Immature natural killer cell (primary cell): Measurements from ENCODE around the gene PTGES. TPM values are rescaled to one million over a fixed set of nuclear protein-coding genes. Genes with fewer than 3 reads are reported as not detected.

ENCODE experiments used
- DNase-seq, 3 donors: peaks; one replicate each; pipeline ENCODE4 v3.0.0; 2022; ENCODE audit warnings: mixed read lengths in 1 of 3
- H3K27ac Mint-ChIP-seq, 6 donors: one replicate each; pipeline ENCODE4 v1.8.0; 2020; ENCODE audit warnings: mixed read lengths in 6 of 6, mild to moderate bottlenecking in 5 of 6, inconsistent platforms in 4 of 6, moderate library complexity in 3 of 6
- H3K27me3 Mint-ChIP-seq, 3 donors: one replicate each; pipeline ENCODE4 v1.8.0; 2020 to 2021; ENCODE audit warnings: low read depth in 3 of 3, mild to moderate bottlenecking in 3 of 3, mixed read lengths in 3 of 3, moderate library complexity in 3 of 3, inconsistent platforms in 1 of 3
- H3K36me3 Mint-ChIP-seq, 3 donors: one replicate each; pipeline ENCODE4 v1.8.0; 2020; ENCODE audit warnings: mixed read lengths in 3 of 3, inconsistent platforms in 2 of 3, mild to moderate bottlenecking in 2 of 3
- H3K4me1 Mint-ChIP-seq, 2 donors: one replicate each; pipeline ENCODE4 v1.8.0; 2020; ENCODE audit warnings: inconsistent platforms in 2 of 2, mild to moderate bottlenecking in 2 of 2, mixed read lengths in 2 of 2, moderate library complexity in 1 of 2
- H3K4me3 Mint-ChIP-seq, 5 donors: one replicate each; pipeline ENCODE4 v1.8.0; 2020; ENCODE audit warnings: mild to moderate bottlenecking in 5 of 5, mixed read lengths in 5 of 5, inconsistent platforms in 3 of 5, moderate library complexity in 3 of 5
- H3K9me3 Mint-ChIP-seq, 6 donors: one replicate each; pipeline ENCODE4 v1.8.0; 2020; ENCODE audit warnings: mild to moderate bottlenecking in 6 of 6, mixed read lengths in 6 of 6, inconsistent platforms in 4 of 6, moderate library complexity in 3 of 6
- polyA plus RNA-seq, 3 donors: library from polyadenylated mRNA; unstranded; fragments of 300-500 nt; fragmentation: Illumina TruSeq; gene quantifications; one replicate each; pipeline ENCODE4 v1.2.3, GENCODE V29; 2021

Gene PTGES
- polyA plus RNA-seq, 3 donors from 2014 or later, result not detected

GRCh38 chr9:129712634-129713401 lies 40.0 kb downstream of the PTGES start:
- Mint-ChIP-seq H3K9me3 (no peaks in the 10 kb centered on the region), H3K4me1 (no peaks in the 10 kb centered on the region), H3K4me3 (no peak overlapping the region), H3K27ac (no peak overlapping the region), H3K36me3 (no peaks in the 10 kb centered on the region), H3K27me3 (peaks cover 5 to 9% (median 5%) of the 10 kb centered on the region in 3 donors)
- DNase-seq, result no peak

DNA sequence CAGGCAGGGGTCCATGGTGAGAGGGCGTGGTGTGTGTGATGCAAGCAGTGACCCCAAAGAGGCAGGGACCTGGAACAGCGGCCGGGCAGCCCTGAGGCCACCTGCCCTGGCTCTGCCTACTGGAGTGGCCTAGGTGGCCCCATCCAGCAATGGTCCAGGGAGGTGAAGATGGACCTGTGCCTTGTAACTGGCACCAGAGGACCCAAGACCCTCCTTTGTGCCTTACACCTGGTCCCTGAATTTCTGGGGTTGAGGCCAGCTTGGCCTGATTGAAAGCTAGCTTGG lies 42.7 kb downstream of the PTGES start:
- DNase-seq, result no peak
- Mint-ChIP-seq H3K27ac (no peak overlapping the region), H3K4me3 (no peak overlapping the region), H3K9me3 (no peaks in the 10 kb centered on the region), H3K27me3 (peaks cover 5% of the 10 kb centered on the region in 3 donors), H3K36me3 (no peaks in the 10 kb centered on the region), H3K4me1 (no peaks in the 10 kb centered on the region)

DNA sequence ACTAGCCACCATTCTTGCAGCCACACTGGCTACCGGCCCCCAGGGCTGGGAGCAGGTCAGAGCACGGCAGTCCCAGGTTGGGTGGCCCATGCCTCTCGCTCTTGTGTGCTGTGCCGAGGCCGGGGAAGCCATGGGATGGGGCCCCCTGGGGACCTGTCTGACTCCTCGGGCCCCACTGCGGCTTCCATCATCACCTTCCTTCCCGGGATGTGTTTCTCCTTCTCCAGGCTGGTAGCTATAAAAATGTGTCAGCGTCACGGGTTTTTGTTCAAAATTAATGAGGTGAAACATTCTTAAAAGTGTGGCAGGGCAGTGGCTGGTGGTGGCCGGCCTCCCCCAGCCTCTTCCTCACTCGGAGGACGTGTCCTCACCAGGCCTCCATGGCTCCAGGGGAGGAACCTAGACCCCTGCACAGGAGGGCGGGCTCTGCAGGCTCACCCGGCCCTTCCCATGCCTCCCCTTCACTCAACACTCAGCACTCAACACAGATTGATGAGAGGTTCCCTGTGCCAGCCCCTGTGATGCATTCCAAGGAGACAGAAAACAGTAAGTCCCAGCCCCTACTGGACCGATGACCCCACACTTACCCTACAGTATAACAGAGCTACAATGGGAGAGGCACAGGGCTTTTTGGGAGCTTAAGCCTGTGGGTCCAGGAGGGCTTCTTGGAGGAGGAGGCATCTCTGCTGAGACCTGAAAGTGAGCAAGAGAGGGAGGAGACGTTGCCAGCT lies 43.2 kb downstream of the PTGES start:
- Mint-ChIP-seq H3K27me3 (peaks cover 5% of the 10 kb centered on the region in 3 donors), H3K4me3 (no peak overlapping the region), H3K27ac (no peak overlapping the region), H3K36me3 (no peaks in the 10 kb centered on the region), H3K4me1 (no peaks in the 10 kb centered on the region), H3K9me3 (no peaks in the 10 kb centered on the region)
- no peak for DNase-seq

- DNase-seq, result no peak
- Mint-ChIP-seq H3K4me1 (no peaks in the 10 kb centered on the region), H3K4me3 (no peak overlapping the region), H3K9me3 (no peaks in the 10 kb centered on the region), H3K27me3 (peaks cover 5 to 7% (median 5%) of the 10 kb centered on the region in 3 donors), H3K27ac (no peak overlapping the region), H3K36me3 (no peaks in the 10 kb centered on the region)
These were observed 44.0 kb downstream of the PTGES start for GRCh38 chr9:129708793-129709192.

- Mint-ChIP-seq H3K27ac (no peak overlapping the region), H3K4me3 (no peak overlapping the region), H3K27me3 (peaks cover 2 to 8% (median 3%) of the 10 kb centered on the region in 3 donors), H3K36me3 (no peaks in the 10 kb centered on the region), H3K9me3 (no peaks in the 10 kb centered on the region), H3K4me1 (no peaks in the 10 kb centered on the region)
- no peak for DNase-seq
These were observed 48.0 kb downstream of the PTGES start for GRCh38 chr9:129704807-129705206.

DNA sequence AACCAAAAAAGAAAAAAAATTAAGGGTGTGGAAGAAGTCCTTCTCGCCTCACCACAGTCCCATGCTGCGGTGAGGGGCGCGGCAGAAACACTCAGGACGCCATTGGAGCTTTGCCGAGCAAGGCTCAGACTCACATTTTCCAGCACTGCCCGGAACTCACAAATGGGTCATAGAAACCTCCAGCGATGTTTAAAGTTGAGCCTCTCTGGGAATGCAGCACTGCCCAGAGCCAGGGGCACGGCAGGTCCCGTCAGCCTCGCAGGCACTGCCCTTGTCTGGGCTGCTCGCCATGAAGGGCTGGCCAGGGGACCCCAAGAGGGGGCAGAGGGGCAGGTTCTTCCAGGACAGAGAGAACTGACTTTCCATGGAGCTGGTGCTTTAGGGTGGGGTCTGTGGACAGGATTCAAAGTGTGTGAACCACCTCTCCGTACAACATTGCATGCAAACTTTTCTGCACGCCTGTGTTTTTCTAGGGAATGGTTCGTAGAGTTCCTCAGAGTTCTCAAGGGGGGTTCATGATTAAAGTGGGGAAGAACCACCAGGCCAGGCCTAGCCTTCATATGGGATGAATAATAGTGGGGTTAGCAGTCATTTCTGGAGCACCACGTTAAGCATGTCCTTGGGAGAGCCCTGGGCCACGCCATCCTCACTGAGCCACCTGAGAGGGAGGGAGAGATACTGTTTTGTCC lies 49.0 kb downstream of the PTGES start:
- Mint-ChIP-seq H3K27me3 (peaks cover 2 to 8% (median 3%) of the 10 kb centered on the region in 3 donors), H3K36me3 (no peaks in the 10 kb centered on the region), H3K27ac (no peak overlapping the region), H3K9me3 (no peaks in the 10 kb centered on the region), H3K4me1 (no peaks in the 10 kb centered on the region), H3K4me3 (no peak overlapping the region)
- no peak for DNase-seq

- Mint-ChIP-seq H3K4me3 (no peak overlapping the region), H3K27me3 (peaks cover 0 to 8% (median 3%) of the 10 kb centered on the region in 3 donors), H3K36me3 (no peaks in the 10 kb centered on the region), H3K9me3 (no peaks in the 10 kb centered on the region), H3K27ac (no peak overlapping the region), H3K4me1 (no peaks in the 10 kb centered on the region)
- no peak for DNase-seq
These were observed 50.0 kb downstream of the PTGES start for GRCh38 chr9:129702589-129703520.

DNA sequence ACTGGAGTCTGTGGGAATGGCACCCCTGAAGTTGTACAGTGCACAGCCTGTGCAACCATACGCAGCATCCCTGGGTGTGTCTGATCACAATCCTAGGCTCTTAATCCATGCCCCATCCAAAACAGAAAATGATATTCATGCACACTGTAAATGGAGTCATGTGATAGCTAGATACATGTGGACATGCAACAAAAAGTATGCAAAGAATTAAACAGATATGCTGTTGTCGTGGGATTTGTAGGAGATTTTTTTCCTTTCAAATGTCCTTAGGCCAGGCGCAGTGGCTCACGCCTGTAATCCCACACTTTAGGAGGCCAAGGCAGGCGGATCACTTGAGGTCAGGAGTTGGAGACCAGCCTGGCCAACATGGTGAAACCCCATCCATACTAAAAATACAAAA lies 51.3 kb downstream of the PTGES start:
- Mint-ChIP-seq H3K4me3 (no peak overlapping the region), H3K9me3 (no peaks in the 10 kb centered on the region), H3K27me3 (peaks cover 2 to 11% (median 3%) of the 10 kb centered on the region in 3 donors), H3K36me3 (no peaks in the 10 kb centered on the region), H3K27ac (no peak overlapping the region), H3K4me1 (no peaks in the 10 kb centered on the region)
- DNase-seq, result no peak

DNA sequence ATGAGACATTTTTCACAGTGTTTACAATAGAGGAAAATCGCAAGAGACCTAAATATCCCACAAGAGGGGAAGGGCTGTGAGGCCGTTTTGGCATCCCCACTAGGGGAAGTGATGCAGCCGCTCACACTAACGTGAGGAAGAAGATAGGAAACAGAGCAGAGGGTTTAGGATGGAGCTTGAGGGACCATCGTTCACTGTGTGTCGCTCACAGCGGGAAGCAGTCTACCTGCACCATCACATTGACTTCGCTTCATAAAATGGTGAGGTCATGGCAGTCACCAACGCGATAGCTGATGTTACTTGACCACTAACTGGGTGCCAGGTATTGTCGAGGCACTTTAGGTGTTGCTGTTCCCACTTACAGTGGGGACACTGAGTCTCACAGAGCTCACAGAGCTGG lies 51.8 kb downstream of the PTGES start:
- H3K9me3 Mint-ChIP-seq, result no peaks in the 10 kb centered on the region
- H3K27ac Mint-ChIP-seq, result no peak overlapping the region
- DNase-seq, result no peak
- H3K36me3 Mint-ChIP-seq, result no peaks in the 10 kb centered on the region
- no peak overlapping the region for H3K4me3 Mint-ChIP-seq
- peaks cover 3 to 11% (median 4%) of the 10 kb centered on the region in 3 donors for H3K27me3 Mint-ChIP-seq
- H3K4me1 Mint-ChIP-seq, result no peaks in the 10 kb centered on the region

GRCh38 chr9:129698254-129698757 lies 54.5 kb downstream of the PTGES start:
- DNase-seq, result no peak
- Mint-ChIP-seq H3K36me3 (no peaks in the 10 kb centered on the region), H3K27me3 (peaks cover 4 to 12% (median 5%) of the 10 kb centered on the region in 3 donors), H3K4me1 (no peaks in the 10 kb centered on the region), H3K9me3 (no peaks in the 10 kb centered on the region), H3K4me3 (no peak overlapping the region), H3K27ac (no peak overlapping the region)

DNA sequence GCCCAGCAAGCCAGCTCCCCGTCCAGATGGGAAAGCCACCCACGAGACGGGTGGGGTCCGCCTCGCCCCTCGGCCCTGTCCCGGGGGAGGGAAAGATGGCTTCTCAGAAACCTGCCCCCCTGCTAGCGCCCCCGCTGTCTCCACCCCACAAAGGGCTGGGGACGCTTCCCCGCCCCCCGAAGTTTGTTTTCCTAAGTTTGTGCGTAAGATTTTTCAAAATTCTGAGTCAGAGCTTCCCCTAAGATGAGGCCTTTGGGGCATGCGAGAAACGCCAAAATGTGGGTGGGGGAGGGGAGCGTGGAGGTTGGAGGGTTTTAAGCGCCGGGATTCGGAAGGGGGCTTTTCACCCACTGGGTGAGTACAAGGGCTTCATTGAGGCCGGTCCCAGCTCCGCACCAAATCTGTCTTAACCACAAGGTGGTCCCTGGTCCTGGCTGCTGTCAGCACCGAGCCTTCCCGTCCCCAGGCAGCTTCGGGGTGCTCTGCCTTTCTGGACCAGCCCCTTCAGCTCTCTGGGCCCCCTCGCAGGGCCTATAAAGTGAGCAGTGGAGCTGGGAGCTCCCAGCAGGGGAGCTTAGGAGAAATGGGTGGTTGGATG lies 55.1 kb downstream of the PTGES start:
- no peaks in the 10 kb centered on the region for H3K4me1 Mint-ChIP-seq
- no peak overlapping the region for H3K27ac Mint-ChIP-seq
- DNase-seq, result no peak
- H3K36me3 Mint-ChIP-seq, result no peaks in the 10 kb centered on the region
- H3K9me3 Mint-ChIP-seq, result no peaks in the 10 kb centered on the region
- H3K27me3 Mint-ChIP-seq, result peaks cover 4 to 10% (median 5%) of the 10 kb centered on the region in 3 donors
- H3K4me3 Mint-ChIP-seq, result no peak overlapping the region

- DNase-seq, result no peak
- no peaks in the 10 kb centered on the region for H3K4me1 Mint-ChIP-seq
- peaks cover 4 to 10% (median 7%) of the 10 kb centered on the region in 3 donors for H3K27me3 Mint-ChIP-seq
- no peak overlapping the region for H3K27ac Mint-ChIP-seq
- H3K4me3 Mint-ChIP-seq, result no peak overlapping the region
- H3K36me3 Mint-ChIP-seq, result no peaks in the 10 kb centered on the region
- H3K9me3 Mint-ChIP-seq, result no peaks in the 10 kb centered on the region
These were observed 55.7 kb downstream of the PTGES start for GRCh38 chr9:129696944-129697655.
